K562 (cell line): ENCODE data around the gene EVA1B. TPM values are rescaled to one million over a fixed set of nuclear protein-coding genes. Genes with fewer than 3 reads are reported as not detected.

ENCODE experiments used
- ARID3A ChIP-seq: IDR thresholded peaks from 2 replicates; pipeline ENCODE4 v1.6.1; 2012; ENCODE audit warnings: low read depth, low read length, improper control_type of control experiment, borderline replicate concordance
- BMI1 ChIP-seq: fragments of 150-350 bp; IDR thresholded peaks from 2 replicates; pipeline ENCODE4 v1.6.1; 2014; ENCODE audit warnings: low read length
- CCNT2 ChIP-seq: IDR thresholded peaks from 2 replicates; pipeline ENCODE4 v1.6.1; 2011; ENCODE audit warnings: borderline replicate concordance, low read depth, mild to moderate bottlenecking, moderate library complexity, mixed read lengths, low read length; ENCODE audit not compliant: insufficient read length; ENCODE audit errors: extremely low read depth
- CSDE1 ChIP-seq, 2 experiments: fragments of 450-650 bp; IDR thresholded peaks; 2 replicates each; pipeline ENCODE4 v1.6.1; 2016; ENCODE audit warnings: mild to moderate bottlenecking in 1 of 2
- HMG20A ChIP-seq: fragments of 450-650 bp; formaldehyde crosslinking; conservative IDR thresholded peaks from 2 replicates; pipeline ENCODE4 v1.4.0; 2020; ENCODE audit warnings: mild to moderate bottlenecking, mixed read lengths
- IFI16 ChIP-seq: fragments of 250-450 bp; sonication (Bioruptor Pico); IDR thresholded peaks from 2 replicates; pipeline ENCODE4 v2.1.2; 2022; ENCODE audit warnings: mild to moderate bottlenecking, inconsistent platforms
- KDM5B ChIP-seq: fragments of 200-600 bp; sonication (generic); IDR thresholded peaks from 2 replicates; pipeline ENCODE4 v1.6.1; 2012; ENCODE audit warnings: low read depth, mild to moderate bottlenecking, moderate library complexity, low read length, control low read depth, inconsistent platforms; ENCODE audit not compliant: insufficient replicate concordance
- MAZ ChIP-seq, 2 experiments: fragments of 450-650 bp in 1 of 2; sonication (generic) in 1 of 2; formaldehyde crosslinking; IDR thresholded peaks in 1 of 2; conservative IDR thresholded peaks in 1 of 2; 2 replicates each; pipeline versions ENCODE4 v1.4.0 to v1.5.0; 2020; ENCODE audit warnings: mild to moderate bottlenecking in 1 of 2, missing genetic modification reagents in 1 of 2
- MEF2D ChIP-seq: conservative IDR thresholded peaks from 2 replicates; pipeline ENCODE4 v1.6.1; 2016; ENCODE audit warnings: low read depth, missing genetic modification characterization, missing compliant biosample characterization
- NCOA2 ChIP-seq, 2 experiments: fragments of 450-650 bp; IDR thresholded peaks; 2 replicates each; pipeline ENCODE4 v1.6.1; 2018; ENCODE audit warnings: mild to moderate bottlenecking in 2 of 2, moderate library complexity in 1 of 2; ENCODE audit not compliant: partially characterized antibody in 2 of 2
- PRDM10 ChIP-seq: fragments of 450-650 bp; IDR thresholded peaks from 2 replicates; pipeline ENCODE4 v1.6.1; 2018; ENCODE audit not compliant: partially characterized antibody
- PYGO2 ChIP-seq: fragments of 450-650 bp; IDR thresholded peaks from 2 replicates; pipeline ENCODE4 v1.6.1; 2016; ENCODE audit warnings: mild to moderate bottlenecking, missing genetic modification characterization, moderate library complexity, missing compliant biosample characterization
- RBM25 ChIP-seq: fragments of 200-400 bp; formaldehyde crosslinking; IDR thresholded peaks from 2 replicates; pipeline ENCODE4 v1.6.1; 2018; ENCODE audit warnings: low read length, low read depth, moderate library complexity; ENCODE audit not compliant: severe bottlenecking
- SMARCA5 ChIP-seq: fragments of 450-650 bp; IDR thresholded peaks from 2 replicates; pipeline ENCODE4 v1.6.1; 2016
- SUPT5H ChIP-seq: fragments of 450-650 bp; IDR thresholded peaks from 2 replicates; pipeline ENCODE4 v1.6.1; 2016
- VEZF1 ChIP-seq: fragments of 200-800 bp; sonication (Bioruptor generic); IDR thresholded peaks from 2 replicates; pipeline ENCODE4 v1.6.1; 2017; ENCODE audit warnings: missing genetic modification characterization, missing compliant biosample characterization
- ZNF263 ChIP-seq: sonication (generic); formaldehyde crosslinking; IDR thresholded peaks from 2 replicates; pipeline ENCODE4 v1.8.0; 2022; ENCODE audit warnings: mild to moderate bottlenecking, missing genetic modification reagents, borderline replicate concordance
- ZNF280A ChIP-seq: fragments of 450-650 bp; IDR thresholded peaks from 2 replicates; pipeline ENCODE4 v1.6.1; 2018; ENCODE audit warnings: mild to moderate bottlenecking, low read depth; ENCODE audit not compliant: partially characterized antibody
- ZSCAN29 ChIP-seq: fragments of 450-650 bp; IDR thresholded peaks from 2 replicates; pipeline ENCODE4 v1.6.1; 2017
- polyA plus RNA-seq, 8 experiments: library from polyadenylated mRNA; depleted of rRNA in 4 of 8; stranded (reverse) in 5 of 8; unstranded in 3 of 8; fragments of >200 nt; fragmentation: Nextera tagmentation in 2 of 8; fragmentation: Illumina TruSeq in 1 of 8; extraction: Ambion mirVana in 2 of 8; extraction: Trizol in 1 of 8; gene quantifications; 2 replicates each; pipeline versions ENCODE4 v1.2.1 to v1.2.3, GENCODE V29; 2011 to 2014; ENCODE audit warnings: inconsistent platforms in 1 of 8, missing spikeins in 1 of 8
- total RNA-seq, 7 experiments: library from RNA; depleted of rRNA in 6 of 7; stranded (reverse); fragments of >200 nt in 6 of 7; fragmentation: Illumina TruSeq in 2 of 7; extraction: Trizol in 2 of 7; gene quantifications; 2 replicates each; pipeline versions ENCODE4 v1.2.1 to v1.2.3, GENCODE V29; 2011 to 2021; ENCODE audit warnings: low replicate concordance in 1 of 7

EVA1B gene
- total and polyA plus RNA-seq, 9 of the 15 experiments (the other 6 are each of a cell fraction or from before 2014, with no cell fraction given), result 0.08 to 65.7 (median 2.4) TPM

GRCh38 chr1:36323636-36324352 is at the start of gene EVA1B (continued):
- TF ChIP-seq MAZ (CRISPR knock-in tag; conservative IDR thresholded peaks at IDR 0.05 in 1 of 2, IDR thresholded peaks at IDR 0.05 in 1 of 2) (peak; percentile 41 to 76; a peak in 3 of 4 replicates), ZSCAN29 (peak; percentile 32; the same call in 1 of the 2 replicates), PYGO2 (tag) (no peak), SUPT5H (peak; percentile 50; the same call in 1 of the 2 replicates), ZNF263 (CRISPR knock-in tag) (peak; percentile 98), MEF2D (tag) (peak; percentile 69; the same call in 1 of the 2 replicates), RBM25 (peak; percentile 90), SMARCA5 (peak; percentile 95), VEZF1 (peak; percentile 84), IFI16 (no peak), HMG20A (CRISPR knock-in tag) (no peak), PRDM10 (peak; percentile 51), KDM5B (peak; percentile 28), BMI1 (no peak), ARID3A (no peak), CCNT2 (peak; percentile 20), CSDE1 (IDR thresholded peaks at IDR 0.05) (no peak), NCOA2 (IDR thresholded peaks at IDR 0.05; ENCODE audit: partially characterized antibody in 2 of 2) (no peak), ZNF280A (no peak)
